ENCODE data around the gene ARID1B. TPM values are rescaled to one million over a fixed set of nuclear protein-coding genes. Genes with fewer than 3 reads are reported as not detected.

Gene ARID1B
- total and polyA plus RNA-seq, 9 of the 15 experiments (the other 6 are each of a cell fraction or from before 2014, with no cell fraction given): 12.5 to 50.5 (median 25.8) TPM

DNA sequence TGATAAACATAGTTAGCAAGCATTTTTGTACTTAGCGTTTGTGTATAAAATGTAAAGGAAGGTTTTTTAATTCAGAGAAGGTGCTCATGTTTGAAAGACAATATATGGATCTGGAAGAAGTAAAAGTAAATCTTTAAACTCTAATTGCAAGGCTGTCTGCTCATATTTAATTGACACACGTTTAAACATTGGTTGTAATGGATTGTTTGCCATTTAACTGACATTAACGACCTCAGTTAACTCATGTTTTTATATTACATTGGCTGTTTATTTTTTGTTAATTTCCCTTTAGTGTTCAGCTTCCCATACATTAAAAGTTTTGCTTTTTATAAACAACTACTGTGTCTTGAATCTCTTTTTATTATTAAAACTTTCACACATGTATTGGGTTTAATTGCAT is 208.1 kb downstream of the ARID1B start (continued):
- TF ChIP-seq MEIS2 (IDR thresholded peaks at IDR 0.05; ENCODE audit: partially characterized antibody): no peak
- no peak for TF ChIP-seq CBX5 (IDR thresholded peaks at IDR 0.05; ENCODE audit: borderline replicate concordance, low read depth)
- TF ChIP-seq ZNF717 (CRISPR knock-in tag; IDR thresholded peaks at IDR 0.05): no peak
- TF ChIP-seq PTTG1 (tag; IDR thresholded peaks at IDR 0.05; ENCODE audit: low read depth): no peak
- TF ChIP-seq, protein P1, sequence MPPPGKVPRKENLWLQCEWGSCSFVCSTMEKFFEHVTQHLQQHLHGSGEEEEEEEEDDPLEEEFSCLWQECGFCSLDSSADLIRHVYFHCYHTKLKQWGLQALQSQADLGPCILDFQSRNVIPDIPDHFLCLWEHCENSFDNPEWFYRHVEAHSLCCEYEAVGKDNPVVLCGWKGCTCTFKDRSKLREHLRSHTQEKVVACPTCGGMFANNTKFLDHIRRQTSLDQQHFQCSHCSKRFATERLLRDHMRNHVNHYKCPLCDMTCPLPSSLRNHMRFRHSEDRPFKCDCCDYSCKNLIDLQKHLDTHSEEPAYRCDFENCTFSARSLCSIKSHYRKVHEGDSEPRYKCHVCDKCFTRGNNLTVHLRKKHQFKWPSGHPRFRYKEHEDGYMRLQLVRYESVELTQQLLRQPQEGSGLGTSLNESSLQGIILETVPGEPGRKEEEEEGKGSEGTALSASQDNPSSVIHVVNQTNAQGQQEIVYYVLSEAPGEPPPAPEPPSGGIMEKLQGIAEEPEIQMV (tag; conservative IDR thresholded peaks at IDR 0.05; ENCODE audit: low read depth): no peak
- TF ChIP-seq TAF7 (tag; IDR thresholded peaks at IDR 0.05): no peak
- TF ChIP-seq FOXJ3 (CRISPR knock-in tag; IDR thresholded peaks at IDR 0.05): no peak

DNA sequence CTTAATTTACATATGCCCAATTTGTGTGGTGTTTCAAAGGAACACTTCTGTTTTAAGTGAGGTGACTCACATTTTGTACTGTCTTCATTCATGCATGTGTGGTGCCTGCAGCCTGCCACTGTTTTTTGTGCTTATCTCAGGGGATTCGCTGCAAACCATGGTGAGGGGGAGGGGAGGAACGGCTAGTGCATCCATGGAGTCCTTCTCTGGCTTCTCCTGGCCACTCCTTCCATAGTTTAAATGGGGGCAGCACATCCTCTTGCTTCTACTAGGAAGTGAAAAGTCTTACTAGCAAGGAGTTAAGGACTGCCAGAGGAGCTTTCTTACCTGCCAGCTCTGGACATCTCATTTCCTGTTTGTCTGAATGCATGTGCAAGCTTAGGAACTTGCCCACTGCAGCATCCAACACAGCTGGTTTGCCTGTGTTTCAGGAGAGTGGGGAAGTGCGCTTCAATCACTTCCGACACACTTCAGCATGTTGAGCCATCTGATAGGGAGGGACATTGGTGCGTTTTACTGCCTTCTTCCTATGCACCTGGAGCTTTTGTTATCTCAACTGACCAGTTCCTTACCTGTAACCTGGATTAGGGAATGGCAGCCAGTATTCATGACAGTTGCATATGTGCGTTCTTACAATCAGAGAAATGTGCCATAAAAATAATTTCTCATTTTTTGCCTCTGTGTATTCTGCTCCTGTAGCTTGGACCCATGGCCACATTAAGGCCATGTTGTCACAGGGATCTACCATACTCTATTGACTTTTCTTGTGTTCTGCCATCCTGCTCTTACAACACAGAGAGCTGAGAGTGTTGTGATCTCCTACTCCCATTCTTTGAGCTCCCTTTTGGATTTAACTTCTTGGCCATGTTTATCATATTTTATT is 211.3 kb downstream of the ARID1B start:
- Histone ChIP-seq H3K27me3 (ENCODE audit: control insufficient read depth in 2 of 2, insufficient read depth in 2 of 2, low read length in 2 of 2) (no peaks in the 10 kb centered on the region), H3K36me3 (ENCODE audit: control insufficient read depth, insufficient read depth, low read length) (no peaks in the 10 kb centered on the region), H3K9me1 (ENCODE audit: control insufficient read depth, insufficient read depth, low read length) (peaks cover 7% of the 10 kb centered on the region), H3K4me3 (no peak overlapping the region), H3K27ac (ENCODE audit: extremely low read depth, low read depth, low read length) (peak overlapping the region; percentile 11; the same call in 2 of the 3 replicates), H3K9me3 (replicated peaks; ENCODE audit: control insufficient read depth, insufficient read depth, low read depth, low read length) (no peaks in the 10 kb centered on the region), H3K4me1 (replicated peaks in 1 of 2; ENCODE audit: control insufficient read depth in 2 of 2, insufficient read depth in 2 of 2, low read length in 2 of 2) (peaks cover 15 to 30% of the 10 kb centered on the region in 2 experiments), H3K4me2 (ENCODE audit: insufficient read depth, low read length) (peak overlapping the region; percentile 57), H4K20me1 (replicated peaks; ENCODE audit: control insufficient read depth, insufficient read depth, low read length) (peaks cover 14% of the 10 kb centered on the region), H3K9ac (ENCODE audit: insufficient read depth in 1 of 2, low read depth in 2 of 2, low read length in 2 of 2) (no peak overlapping the region; a peak in 1 of 4 replicates), H2AFZ (ENCODE audit: low read depth, low read length) (no peak overlapping the region), H3K79me2 (ENCODE audit: control insufficient read depth, insufficient read depth, low read length) (peaks cover 67% of the 10 kb centered on the region)
- ChIA-PET CTCF (ENCODE audit: low intra/inter-chr PET ratio) (interaction anchor here (0.5 kb wide), 1 partner anchor 46 kb away, joined by 4 read pairs; no protein-coding TSS in a partner anchor), POLR2A (interaction anchor here (0.5 to 1.6 kb wide), 9 partner anchors 11 to 994 kb away, joined by 3 to 5 read pairs (median 3); no protein-coding TSS in a partner anchor)
- DNase-seq (ENCODE audit: extremely low read depth in 1 of 4, low spot score in 3 of 4) (peak; percentile 49 to 83 (median 67)), FAIRE-seq (peak; percentile 77), ATAC-seq (peak; percentile 76)
- intact Hi-C loops (cut with micrococcal nuclease): no loop called here
- no TSS peak for BruUV-seq (replicated peaks)
- 3% methylated on average over 6 of the region's 6 CpGs for WGBS (ENCODE audit: insufficient coverage, low coverage, missing lambda C conversion rate)
- in situ Hi-C loops (cut with MboI): no loop called here
- TF ChIP-seq CBFA2T2 (conservative IDR thresholded peaks at IDR 0.05) (peak; percentile 74), POLR2A (conservative IDR thresholded peaks at IDR 0.05) (no peak), ZNF589 (CRISPR knock-in tag; IDR thresholded peaks at IDR 0.05; ENCODE audit: low read depth) (no peak), SMAD2 (IDR thresholded peaks at IDR 0.05; ENCODE audit: low read depth, low read length) (no peak), ZNF184 (CRISPR knock-in tag; IDR thresholded peaks at IDR 0.05) (no peak), ZNF431 (CRISPR knock-in tag; IDR thresholded peaks at IDR 0.05) (0 out of 2 replicates have a peak, but pooled peaks have one; percentile 37), SIN3B (IDR thresholded peaks at IDR 0.05; ENCODE audit: low read depth) (no peak), ETV1 (tag; conservative IDR thresholded peaks at IDR 0.05; ENCODE audit: low read depth) (peak; percentile 60)
- TF ChIP-seq, protein P2, sequence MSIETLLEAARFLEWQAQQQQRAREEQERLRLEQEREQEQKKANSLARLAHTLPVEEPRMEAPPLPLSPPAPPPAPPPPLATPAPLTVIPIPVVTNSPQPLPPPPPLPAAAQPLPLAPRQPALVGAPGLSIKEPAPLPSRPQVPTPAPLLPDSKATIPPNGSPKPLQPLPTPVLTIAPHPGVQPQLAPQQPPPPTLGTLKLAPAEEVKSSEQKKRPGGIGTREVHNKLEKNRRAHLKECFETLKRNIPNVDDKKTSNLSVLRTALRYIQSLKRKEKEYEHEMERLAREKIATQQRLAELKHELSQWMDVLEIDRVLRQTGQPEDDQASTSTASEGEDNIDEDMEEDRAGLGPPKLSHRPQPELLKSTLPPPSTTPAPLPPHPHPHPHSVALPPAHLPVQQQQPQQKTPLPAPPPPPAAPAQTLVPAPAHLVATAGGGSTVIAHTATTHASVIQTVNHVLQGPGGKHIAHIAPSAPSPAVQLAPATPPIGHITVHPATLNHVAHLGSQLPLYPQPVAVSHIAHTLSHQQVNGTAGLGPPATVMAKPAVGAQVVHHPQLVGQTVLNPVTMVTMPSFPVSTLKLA (conservative IDR thresholded peaks at IDR 0.05): peak in 1 of 2 experiments; percentile 26; a peak in 2 of 4 replicates
- TF ChIP-seq, protein P3, sequence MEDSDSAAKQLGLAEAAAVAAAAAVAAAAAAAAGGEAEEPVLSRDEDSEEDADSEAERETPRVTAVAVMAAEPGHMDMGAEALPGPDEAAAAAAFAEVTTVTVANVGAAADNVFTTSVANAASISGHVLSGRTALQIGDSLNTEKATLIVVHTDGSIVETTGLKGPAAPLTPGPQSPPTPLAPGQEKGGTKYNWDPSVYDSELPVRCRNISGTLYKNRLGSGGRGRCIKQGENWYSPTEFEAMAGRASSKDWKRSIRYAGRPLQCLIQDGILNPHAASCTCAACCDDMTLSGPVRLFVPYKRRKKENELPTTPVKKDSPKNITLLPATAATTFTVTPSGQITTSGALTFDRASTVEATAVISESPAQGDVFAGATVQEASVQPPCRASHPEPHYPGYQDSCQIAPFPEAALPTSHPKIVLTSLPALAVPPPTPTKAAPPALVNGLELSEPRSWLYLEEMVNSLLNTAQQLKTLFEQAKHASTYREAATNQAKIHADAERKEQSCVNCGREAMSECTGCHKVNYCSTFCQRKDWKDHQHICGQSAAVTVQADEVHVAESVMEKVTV (CRISPR knock-in tag; IDR thresholded peaks at IDR 0.05): no peak
